ENCODE measurements around the gene NDUFA6. TPM values are rescaled to one million over a fixed set of nuclear protein-coding genes. Genes with fewer than 3 reads are reported as not detected.

NDUFA6 gene
- polyA plus RNA-seq, 2 of the 4 experiments (the other 2 are of a cell fraction): 79.1 to 99.0 TPM

- TF ChIP-seq ZC3H11A (IDR thresholded peaks at IDR 0.05) (no peak), RAD21 (conservative IDR thresholded peaks at IDR 0.05 in 1 of 2, IDR thresholded peaks at IDR 0.05 in 1 of 2) (no peak), KDM5A (IDR thresholded peaks at IDR 0.05) (no peak), SREBF2 (IDR thresholded peaks at IDR 0.05) (no peak), MYC (IDR thresholded peaks at IDR 0.05; ENCODE audit: borderline replicate concordance, low read length) (no peak)
- TF ChIP-seq, protein P1, sequence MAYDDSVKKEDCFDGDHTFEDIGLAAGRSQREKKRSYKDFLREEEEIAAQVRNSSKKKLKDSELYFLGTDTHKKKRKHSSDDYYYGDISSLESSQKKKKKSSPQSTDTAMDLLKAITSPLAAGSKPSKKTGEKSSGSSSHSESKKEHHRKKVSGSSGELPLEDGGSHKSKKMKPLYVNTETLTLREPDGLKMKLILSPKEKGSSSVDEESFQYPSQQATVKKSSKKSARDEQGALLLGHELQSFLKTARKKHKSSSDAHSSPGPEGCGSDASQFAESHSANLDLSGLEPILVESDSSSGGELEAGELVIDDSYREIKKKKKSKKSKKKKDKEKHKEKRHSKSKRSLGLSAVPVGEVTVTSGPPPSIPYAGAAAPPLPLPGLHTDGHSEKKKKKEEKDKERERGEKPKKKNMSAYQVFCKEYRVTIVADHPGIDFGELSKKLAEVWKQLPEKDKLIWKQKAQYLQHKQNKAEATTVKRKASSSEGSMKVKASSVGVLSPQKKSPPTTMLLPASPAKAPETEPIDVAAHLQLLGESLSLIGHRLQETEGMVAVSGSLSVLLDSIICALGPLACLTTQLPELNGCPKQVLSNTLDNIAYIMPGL (CRISPR knock-in tag; IDR thresholded peaks at IDR 0.05; ENCODE audit: borderline replicate concordance): no peak
- TF ChIP-seq, protein P2, sequence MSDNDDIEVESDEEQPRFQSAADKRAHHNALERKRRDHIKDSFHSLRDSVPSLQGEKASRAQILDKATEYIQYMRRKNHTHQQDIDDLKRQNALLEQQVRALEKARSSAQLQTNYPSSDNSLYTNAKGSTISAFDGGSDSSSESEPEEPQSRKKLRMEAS (IDR thresholded peaks at IDR 0.05): no peak
Observed at GRCh38 chr22:42077486-42078125, 13.0 kb downstream of the NDUFA6 start (continued).

- no peak for ATAC-seq
- DNase-seq (ENCODE audit: low read depth in 1 of 2, low spot score in 1 of 2): no peak
- TF ChIP-seq HOXB13 (CRISPR knock-in tag; IDR thresholded peaks at IDR 0.05; ENCODE audit: low read depth): no peak
- Histone ChIP-seq H3K4me2 (no peak overlapping the region), H3K4me1 (peaks cover 3% of the 10 kb centered on the region; the same call in 1 of the 3 replicates), H3K4me3 (no peak overlapping the region), H3K27ac (no peak overlapping the region), H3K9me3 (peaks cover 7% of the 10 kb centered on the region; the same call in 1 of the 3 replicates)
- FAIRE-seq: no peak
- WGBS (ENCODE audit: missing lambda C conversion rate): 85% methylated on average over 11 of the region's 20 CpGs
- ChIA-PET POLR2A (no interaction called here), CTCF (interaction anchor here (1.0 kb wide), 1 partner anchor 52 kb away, joined by 4 read pairs; no protein-coding TSS in a partner anchor)
Observed at GRCh38 chr22:42076764-42077485, 13.6 kb downstream of the NDUFA6 start.

DNA sequence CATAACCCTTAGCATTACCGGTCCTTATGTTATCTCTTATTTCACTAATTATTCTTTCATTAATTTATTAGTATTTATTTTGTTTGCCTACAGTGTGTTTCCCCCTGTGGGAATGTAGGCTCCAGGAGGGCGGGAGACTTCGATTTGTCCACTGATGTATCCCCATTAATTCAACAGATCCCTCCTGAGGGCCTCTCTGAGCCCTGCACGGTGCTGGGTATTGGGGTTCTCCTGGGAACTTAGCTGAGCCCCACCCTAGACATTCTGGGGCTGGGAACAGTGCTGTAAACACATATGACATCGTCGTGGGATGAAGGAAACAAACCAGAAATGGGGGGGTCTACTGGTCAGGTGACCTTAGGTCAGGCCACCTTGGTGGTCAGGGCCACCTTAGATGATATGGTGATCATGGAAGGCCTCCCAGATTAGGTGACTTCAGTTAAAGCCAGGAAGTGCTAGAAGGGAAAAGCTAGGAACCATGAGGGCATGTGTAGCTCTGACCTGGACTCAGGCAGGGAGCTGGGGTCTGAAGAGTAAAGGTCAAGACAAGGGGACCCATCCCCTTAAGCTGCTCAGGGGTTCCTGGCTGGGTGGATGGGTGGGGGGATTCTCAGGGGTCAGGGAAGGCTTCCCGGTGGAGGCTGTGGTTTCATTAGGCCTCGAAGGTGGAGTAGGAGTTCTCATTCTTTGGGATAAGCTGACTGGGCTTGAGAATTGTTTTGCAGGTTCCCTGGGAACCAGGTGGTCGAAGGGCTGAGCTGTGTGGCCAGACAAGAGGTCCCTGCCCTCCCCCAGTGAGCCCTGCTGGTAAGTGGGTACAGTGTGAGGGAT, 15.5 kb downstream of the NDUFA6 start:
- CTCF ChIA-PET: interaction anchor here (1.1 kb wide), 1 partner anchor 53 kb away, joined by 3 read pairs; no protein-coding TSS in a partner anchor
- no peak for ATAC-seq
- H3K4me3 ChIP-seq: no peak overlapping the region
- WGBS (ENCODE audit: missing lambda C conversion rate): 68% methylated on average over 8 of the region's 9 CpGs
- peaks cover 5% of the 10 kb centered on the region; the same call in 2 of the 3 replicates for H3K4me1 ChIP-seq
- H3K27ac ChIP-seq: no peak overlapping the region
- no peak overlapping the region for H3K4me2 ChIP-seq
- peaks cover 7% of the 10 kb centered on the region; the same call in 1 of the 3 replicates for H3K9me3 ChIP-seq
- DNase-seq (ENCODE audit: low read depth in 1 of 2, low spot score in 1 of 2): no peak
- no peak for FAIRE-seq
- no peak for TF ChIP-seq RARB (CRISPR knock-in tag; IDR thresholded peaks at IDR 0.05)
- TF ChIP-seq CBX8 (IDR thresholded peaks at IDR 0.05): no peak
- TF ChIP-seq POLR2AphosphoS2 (conservative IDR thresholded peaks at IDR 0.05; ENCODE audit: low read length): no peak
- POLR2A ChIA-PET: interaction anchor here (1.0 kb wide), 1 partner anchor 16 kb away, joined by 4 read pairs; the partner anchor contains the start of gene NDUFA6

DNA sequence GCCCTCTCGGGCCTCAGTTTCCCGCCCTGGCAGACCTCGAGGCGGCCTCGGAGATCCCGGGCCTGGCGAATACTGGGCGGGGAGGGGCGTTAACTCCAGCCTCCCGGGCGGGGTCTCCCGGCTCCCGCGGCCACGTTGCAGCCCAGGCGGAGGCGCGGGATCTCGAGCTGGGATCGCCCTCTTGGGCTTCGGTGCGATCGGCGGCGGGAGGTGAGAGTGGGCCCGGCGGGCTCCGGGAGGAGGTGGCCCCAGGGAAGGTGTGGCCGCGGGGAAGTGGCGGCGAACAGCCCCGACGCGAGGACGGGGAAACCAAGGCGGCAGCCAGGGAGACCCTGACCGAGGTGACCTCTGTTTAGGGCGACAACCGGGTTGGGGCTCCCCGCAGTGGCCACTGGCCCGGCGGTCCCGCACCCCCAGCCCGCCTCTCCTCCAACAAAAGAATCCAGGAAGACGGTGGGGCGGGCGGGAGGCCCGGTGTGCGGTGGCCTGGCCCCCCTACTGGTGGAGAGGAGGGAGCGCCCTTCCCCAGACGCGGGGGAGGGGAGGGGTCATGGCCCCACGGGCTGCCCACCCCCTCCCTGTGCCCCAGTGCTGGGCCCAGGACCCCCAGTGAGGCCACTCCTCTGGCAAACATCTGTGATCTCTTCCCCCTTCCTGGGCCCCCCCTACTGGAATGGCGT, 16.3 kb downstream of the NDUFA6 start, which contains the start of gene PHETA2:
Gene PHETA2, plus strand, starts transcription at position 117 of the 680 bp plus-strand sequence. CDS start 3,046 bp downstream, outside the sequence.
- Histone ChIP-seq H3K4me1 (peaks cover 9% of the 10 kb centered on the region; the same call in 2 of the 3 replicates), H3K4me2 (no peak within 1 kb of the TSS), H3K9me3 (peaks cover 7% of the 10 kb centered on the region; the same call in 1 of the 3 replicates), H3K4me3 (no peak within 1 kb of the TSS), H3K27ac (no peak within 1 kb of the TSS)
- DNase-seq (ENCODE audit: low read depth in 1 of 2, low spot score in 1 of 2) (no peak), ATAC-seq (no peak), FAIRE-seq (no peak)
- 46% methylated on average over 8 of the region's 55 CpGs for WGBS (ENCODE audit: missing lambda C conversion rate)
- ChIA-PET POLR2A (no interaction called here), CTCF (no interaction called here)
- TF ChIP-seq FOSB (CRISPR knock-in tag; IDR thresholded peaks at IDR 0.05): no peak
- TF ChIP-seq EHF (CRISPR knock-in tag; IDR thresholded peaks at IDR 0.05): no peak
- TF ChIP-seq FOSL2 (IDR thresholded peaks at IDR 0.05): no peak
- TF ChIP-seq FOSL2 (CRISPR knock-in tag; IDR thresholded peaks at IDR 0.05): no peak
- no peak for TF ChIP-seq BCL3 (IDR thresholded peaks at IDR 0.05)
- no peak for TF ChIP-seq CBX8 (IDR thresholded peaks at IDR 0.05)
- no peak for TF ChIP-seq POLR2AphosphoS2 (conservative IDR thresholded peaks at IDR 0.05; ENCODE audit: low read length)
- TF ChIP-seq NPAS2 (CRISPR knock-in tag; IDR thresholded peaks at IDR 0.05; ENCODE audit: borderline replicate concordance): no peak
- no peak for TF ChIP-seq SREBF2 (IDR thresholded peaks at IDR 0.05)

Data from A549 (cell line).